OCI-LY1 (cell line): ENCODE results near the gene SYNPO2.
"Not testable (repeated sequence)": the region's sequence is repeated elsewhere in the genome, so short reads cannot be mapped to it uniquely, and the experiment has no call there.

Experiments
- H2AFZ ChIP-seq: fragments of 200-600 bp; sonication (generic), shearing (Covaris generic); 2 replicates; pipeline ENCODE4 v1.6.0; 2014; ENCODE audit warnings: antibody characterized with exemption, mild to moderate bottlenecking, low read length
- H3F3A ChIP-seq: fragments of 200-600 bp; sonication (generic), shearing (Covaris generic); 2 replicates; pipeline ENCODE4 v1.6.0; 2014; ENCODE audit warnings: mild to moderate bottlenecking, antibody characterized with exemption, low read length, moderate library complexity; ENCODE audit not compliant: insufficient read depth
- H3K27ac ChIP-seq: fragments of 200-600 bp; sonication (generic); 2 replicates; pipeline ENCODE4 v1.5.1; 2014; ENCODE audit warnings: low read length, mixed run types, mild to moderate bottlenecking, low read depth; ENCODE audit not compliant: poor library complexity, severe bottlenecking
- H3K27me3 ChIP-seq: fragments of 200-600 bp; sonication (generic); 2 replicates; pipeline ENCODE4 v1.6.0; 2014; ENCODE audit warnings: antibody characterized with exemption, mild to moderate bottlenecking, low read length, moderate library complexity; ENCODE audit not compliant: insufficient read depth
- H3K36me3 ChIP-seq: fragments of 200-600 bp; sonication (generic); 2 replicates; pipeline ENCODE4 v1.6.1; 2014; ENCODE audit warnings: mild to moderate bottlenecking, antibody characterized with exemption, low read length, moderate library complexity, mixed read lengths; ENCODE audit not compliant: insufficient read depth
- H3K4me1 ChIP-seq: fragments of 200-600 bp; sonication (generic); 2 replicates; pipeline ENCODE4 v1.5.1; 2014; ENCODE audit warnings: mild to moderate bottlenecking, low read length, moderate library complexity; ENCODE audit not compliant: insufficient read depth, severe bottlenecking
- H3K4me2 ChIP-seq: fragments of 200-600 bp; sonication (generic), shearing (Covaris generic); 2 replicates; pipeline ENCODE4 v1.6.1; 2014; ENCODE audit warnings: low read length
- H3K4me3 ChIP-seq: fragments of 200-600 bp; sonication (generic); 2 replicates; pipeline ENCODE4 v1.5.1; 2014; ENCODE audit warnings: low read length, low read depth, mild to moderate bottlenecking, mixed read lengths; ENCODE audit not compliant: poor library complexity, severe bottlenecking
- H3K79me2 ChIP-seq: fragments of 200-600 bp; shearing (Covaris generic); 2 replicates; pipeline ENCODE4 v1.6.1; 2016; ENCODE audit warnings: mixed run types, low read length, mixed read lengths; ENCODE audit not compliant: insufficient read depth
- H3K9ac ChIP-seq: fragments of 200-600 bp; sonication (generic), shearing (Covaris generic); 2 replicates; pipeline ENCODE4 v1.6.1; 2014; ENCODE audit warnings: mild to moderate bottlenecking, low read length, mixed read lengths
- H3K9me2 ChIP-seq: fragments of 200-600 bp; sonication (generic), shearing (Covaris generic); 2 replicates; pipeline ENCODE4 v1.6.1; 2014; ENCODE audit warnings: low read depth, mild to moderate bottlenecking, low read length, mixed read lengths
- H3K9me3 ChIP-seq: fragments of 200-600 bp; shearing (Covaris generic); 2 replicates; pipeline ENCODE4 v1.6.1; 2014; ENCODE audit warnings: low read length, mixed read lengths
- H4K20me1 ChIP-seq: fragments of 200-600 bp; sonication (generic), shearing (Covaris generic); 2 replicates; pipeline ENCODE4 v1.6.0; 2016; ENCODE audit warnings: mild to moderate bottlenecking, low read length; ENCODE audit not compliant: insufficient read depth
- EZH2 ChIP-seq: fragments of 200-600 bp; sonication (generic), shearing (Covaris generic); IDR thresholded peaks from 2 replicates; pipeline ENCODE4 v1.8.0; 2017; ENCODE audit warnings: borderline replicate concordance, mixed run types, mild to moderate bottlenecking, antibody characterized with exemption, low read length, moderate library complexity, mixed read lengths
- TF ChIP-seq, protein P1 (sequence below): fragments of 200-600 bp; sonication (generic), shearing (Covaris generic); IDR thresholded peaks from 2 replicates; pipeline ENCODE4 v1.5.1; 2017; ENCODE audit warnings: mild to moderate bottlenecking, antibody characterized with exemption, low read length, moderate library complexity, mixed read lengths

The SYNPO2 gene

DNA sequence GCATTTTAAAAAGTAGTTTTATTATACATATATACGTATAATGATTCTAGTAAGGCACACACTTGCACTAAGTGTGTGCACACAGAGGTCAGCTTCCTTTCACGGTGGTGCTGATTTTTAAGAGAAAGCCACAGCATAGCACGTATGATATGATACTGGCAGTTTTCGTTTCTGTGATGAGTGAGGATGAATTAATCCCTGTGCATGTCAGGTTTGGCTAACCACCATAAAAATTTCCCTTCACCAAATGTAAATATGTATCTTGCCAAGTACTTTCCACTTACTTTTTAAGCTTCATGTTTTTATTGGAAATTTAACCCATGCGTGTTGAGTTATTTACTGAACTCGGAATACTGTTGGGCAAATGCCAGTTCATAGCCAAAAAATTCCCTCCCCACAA, 84.6 kb downstream of the SYNPO2 start:
- no peak overlapping the region for H3K4me3 ChIP-seq
- H3K27ac ChIP-seq, result no peak overlapping the region
- no peaks in the 10 kb centered on the region for H3K36me3 ChIP-seq
- TF ChIP-seq, protein P1, sequence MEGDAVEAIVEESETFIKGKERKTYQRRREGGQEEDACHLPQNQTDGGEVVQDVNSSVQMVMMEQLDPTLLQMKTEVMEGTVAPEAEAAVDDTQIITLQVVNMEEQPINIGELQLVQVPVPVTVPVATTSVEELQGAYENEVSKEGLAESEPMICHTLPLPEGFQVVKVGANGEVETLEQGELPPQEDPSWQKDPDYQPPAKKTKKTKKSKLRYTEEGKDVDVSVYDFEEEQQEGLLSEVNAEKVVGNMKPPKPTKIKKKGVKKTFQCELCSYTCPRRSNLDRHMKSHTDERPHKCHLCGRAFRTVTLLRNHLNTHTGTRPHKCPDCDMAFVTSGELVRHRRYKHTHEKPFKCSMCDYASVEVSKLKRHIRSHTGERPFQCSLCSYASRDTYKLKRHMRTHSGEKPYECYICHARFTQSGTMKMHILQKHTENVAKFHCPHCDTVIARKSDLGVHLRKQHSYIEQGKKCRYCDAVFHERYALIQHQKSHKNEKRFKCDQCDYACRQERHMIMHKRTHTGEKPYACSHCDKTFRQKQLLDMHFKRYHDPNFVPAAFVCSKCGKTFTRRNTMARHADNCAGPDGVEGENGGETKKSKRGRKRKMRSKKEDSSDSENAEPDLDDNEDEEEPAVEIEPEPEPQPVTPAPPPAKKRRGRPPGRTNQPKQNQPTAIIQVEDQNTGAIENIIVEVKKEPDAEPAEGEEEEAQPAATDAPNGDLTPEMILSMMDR, result no peak
- TF ChIP-seq EZH2, result no peak
- H3F3A ChIP-seq, result no peaks in the 10 kb centered on the region
- no peaks in the 10 kb centered on the region for H3K4me1 ChIP-seq
- no peaks in the 10 kb centered on the region for H3K27me3 ChIP-seq
- H3K9me2 ChIP-seq, result no peaks in the 10 kb centered on the region
- no peak overlapping the region for H3K9ac ChIP-seq
- H3K4me2 ChIP-seq, result no peak overlapping the region
- H3K79me2 ChIP-seq, result no peaks in the 10 kb centered on the region
- no peaks in the 10 kb centered on the region for H4K20me1 ChIP-seq
- H3K9me3 ChIP-seq, result no peaks in the 10 kb centered on the region
- no peak overlapping the region for H2AFZ ChIP-seq

DNA sequence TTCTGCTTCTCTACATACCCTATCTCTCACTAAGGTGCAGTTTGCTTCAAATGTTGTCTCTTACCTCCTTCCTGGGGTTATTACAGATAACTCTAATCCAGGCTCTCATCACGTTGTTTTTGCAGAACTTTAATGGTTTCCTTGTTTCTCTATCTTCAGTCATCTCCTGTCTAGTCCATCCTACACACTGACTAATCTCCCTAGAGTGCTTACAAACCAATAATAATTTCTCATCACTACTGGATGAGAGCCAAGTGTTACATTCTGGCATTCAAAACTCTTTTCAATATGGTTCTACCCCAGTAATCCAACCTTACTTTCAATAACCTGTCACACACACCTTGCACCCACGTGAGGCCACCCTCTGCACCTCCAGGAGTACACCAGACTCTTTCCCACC, 86.1 kb downstream of the SYNPO2 start:
- H3K36me3 ChIP-seq, result no peaks in the 10 kb centered on the region
- no peaks in the 10 kb centered on the region for H3K9me2 ChIP-seq
- no peak overlapping the region for H3K4me2 ChIP-seq
- H4K20me1 ChIP-seq, result no peaks in the 10 kb centered on the region
- no peak overlapping the region for H3K4me3 ChIP-seq
- H3K9ac ChIP-seq, result no peak overlapping the region
- H2AFZ ChIP-seq, result no peak overlapping the region
- H3K79me2 ChIP-seq, result no peaks in the 10 kb centered on the region
- H3K27me3 ChIP-seq, result no peaks in the 10 kb centered on the region
- no peaks in the 10 kb centered on the region for H3K9me3 ChIP-seq
- H3F3A ChIP-seq, result no peaks in the 10 kb centered on the region
- H3K27ac ChIP-seq, result no peak overlapping the region
- no peak for TF ChIP-seq EZH2
- TF ChIP-seq, protein P1, result no peak
- no peaks in the 10 kb centered on the region for H3K4me1 ChIP-seq

DNA sequence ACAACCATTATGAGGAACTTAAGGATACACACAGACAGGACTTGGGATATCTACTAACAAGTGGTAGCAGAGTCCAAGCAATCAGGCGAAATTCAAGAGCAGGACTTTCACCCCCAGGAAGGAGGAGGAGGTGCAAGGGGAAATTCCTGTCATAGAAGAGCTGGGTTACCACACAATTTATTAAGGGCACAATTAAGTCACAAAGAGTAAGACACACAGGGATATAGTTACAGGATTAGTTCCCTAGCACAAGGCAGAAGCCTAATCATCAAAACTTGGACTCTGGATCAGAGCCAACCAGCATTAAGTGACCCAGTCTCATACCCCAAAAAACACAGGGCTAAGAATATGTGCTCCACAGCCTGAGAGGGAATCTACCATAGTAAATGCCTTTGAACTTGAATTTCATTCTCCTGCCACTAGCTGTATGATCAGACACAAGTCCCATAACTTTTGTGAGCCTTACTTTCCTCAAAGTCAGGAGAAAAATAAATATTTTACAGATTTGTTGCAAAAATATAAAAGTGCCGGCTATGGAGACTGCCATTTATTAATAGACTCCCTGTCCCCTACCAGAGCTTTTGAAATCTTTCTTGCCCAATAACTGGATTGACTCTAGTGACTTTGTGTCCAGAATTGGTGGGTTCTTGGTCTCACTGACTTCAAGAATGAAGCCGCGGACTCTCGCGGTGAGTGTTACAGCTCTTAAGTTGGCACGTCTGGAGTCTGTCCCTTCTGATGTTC, 87.0 kb downstream of the SYNPO2 start:
- H3K4me1 ChIP-seq, result no peaks in the 10 kb centered on the region
- no peak overlapping the region for H3K4me3 ChIP-seq
- H3K27ac ChIP-seq, result no peak overlapping the region
- no peak overlapping the region for H2AFZ ChIP-seq
- no peaks in the 10 kb centered on the region for H3F3A ChIP-seq
- H3K9me2 ChIP-seq, result no peaks in the 10 kb centered on the region
- no peaks in the 10 kb centered on the region for H3K36me3 ChIP-seq
- H3K9ac ChIP-seq, result no peak overlapping the region
- H3K27me3 ChIP-seq, result no peaks in the 10 kb centered on the region
- H3K79me2 ChIP-seq, result no peaks in the 10 kb centered on the region
- no peak overlapping the region for H3K4me2 ChIP-seq
- TF ChIP-seq, protein P1, result no peak
- no peak for TF ChIP-seq EZH2
- no peaks in the 10 kb centered on the region for H3K9me3 ChIP-seq
- H4K20me1 ChIP-seq, result no peaks in the 10 kb centered on the region

DNA sequence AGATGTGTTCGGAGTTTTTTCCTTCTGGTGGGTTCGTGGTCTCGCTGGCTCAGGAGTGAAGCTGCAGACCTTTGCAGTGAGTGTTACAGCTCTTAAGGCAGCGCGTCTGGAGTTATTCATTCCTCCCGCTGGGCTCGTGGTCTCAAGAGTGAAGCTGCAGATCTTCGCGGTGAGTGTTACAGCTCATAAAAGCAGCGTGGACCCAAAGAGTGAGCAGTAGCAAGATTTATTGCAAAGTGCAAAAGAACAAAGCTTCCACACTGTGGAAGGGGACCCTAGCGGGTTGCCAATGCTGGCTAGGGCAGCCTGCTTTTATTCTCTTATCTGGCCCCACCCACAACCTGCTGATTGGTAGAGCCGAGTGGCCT, 87.5 kb downstream of the SYNPO2 start:
- not testable (repeated sequence) for H3K27ac ChIP-seq, H3K9ac ChIP-seq, H3K79me2 ChIP-seq, H3K36me3 ChIP-seq, H3K4me1 ChIP-seq, H4K20me1 ChIP-seq, H3F3A ChIP-seq, H3K9me3 ChIP-seq, H3K4me3 ChIP-seq, H2AFZ ChIP-seq, H3K27me3 ChIP-seq, H3K4me2 ChIP-seq, H3K9me2 ChIP-seq

DNA sequence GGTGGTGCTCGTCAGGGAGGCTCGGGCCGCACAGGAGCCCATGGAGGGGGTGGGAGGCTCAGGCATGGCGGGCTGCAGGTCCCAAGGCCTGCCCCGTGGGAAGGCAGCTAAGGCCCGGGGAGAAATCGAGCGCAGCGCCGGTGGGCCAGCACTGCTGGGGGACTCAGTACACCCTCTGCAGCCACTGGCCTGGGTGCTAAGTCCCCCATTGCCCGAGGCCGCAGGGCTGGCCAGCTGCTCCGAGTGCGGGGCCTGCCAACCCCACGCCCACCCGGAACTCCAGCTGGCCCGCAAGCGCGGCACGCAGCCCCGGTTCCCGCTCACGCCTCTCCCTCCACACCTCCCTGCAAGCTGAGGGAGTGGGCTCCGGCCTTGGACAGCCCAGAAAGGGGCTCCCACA, 88.4 kb downstream of the SYNPO2 start:
- not testable (repeated sequence) for H3K27ac ChIP-seq, H3K27me3 ChIP-seq, H3K9ac ChIP-seq, H4K20me1 ChIP-seq, H3K36me3 ChIP-seq, H3K9me3 ChIP-seq, H2AFZ ChIP-seq, H3K4me1 ChIP-seq, H3K4me3 ChIP-seq, H3K4me2 ChIP-seq, H3K9me2 ChIP-seq, H3F3A ChIP-seq, H3K79me2 ChIP-seq
